GM10248 (cell line): Measurements from ENCODE around the gene CPNE9.
A peak's percentile ranks its signal among the peaks of the same experiment; 100 is the strongest.

ENCODE experiments used
- CTCF ChIA-PET: fragments of 300-600 bp; sonication (Branson Sonifier 250); formaldehyde crosslinking; extraction: SDS; loops from one replicate; lab custom pipeline; 2021; ENCODE audit warnings: antibody characterized with exemption; lab: Yijun Ruan, JAX
- POLR2A ChIA-PET: fragments of 350-650 bp; sonication (Branson Sonifier 250); formaldehyde crosslinking; extraction: SDS; loops from one replicate; lab custom pipeline; 2020; ENCODE audit warnings: antibody characterized with exemption; lab: Yijun Ruan, JAX
- DNase-seq: peaks from one replicate; pipeline ENCODE4 v3.0.0; 2012; ENCODE audit errors: extremely low spot score
- TF ChIP-seq, protein P1 (sequence below): IDR thresholded peaks from 2 replicates; pipeline ENCODE4 v1.5.1; 2012; ENCODE audit warnings: mild to moderate bottlenecking, low read depth; ENCODE audit errors: extremely low read depth, missing control alignments, control extremely low read depth

CPNE9 gene

GRCh38 chr3:9686050-9686550 lies 17.5 kb upstream of the CPNE9 start:
- TF ChIP-seq, protein P1, sequence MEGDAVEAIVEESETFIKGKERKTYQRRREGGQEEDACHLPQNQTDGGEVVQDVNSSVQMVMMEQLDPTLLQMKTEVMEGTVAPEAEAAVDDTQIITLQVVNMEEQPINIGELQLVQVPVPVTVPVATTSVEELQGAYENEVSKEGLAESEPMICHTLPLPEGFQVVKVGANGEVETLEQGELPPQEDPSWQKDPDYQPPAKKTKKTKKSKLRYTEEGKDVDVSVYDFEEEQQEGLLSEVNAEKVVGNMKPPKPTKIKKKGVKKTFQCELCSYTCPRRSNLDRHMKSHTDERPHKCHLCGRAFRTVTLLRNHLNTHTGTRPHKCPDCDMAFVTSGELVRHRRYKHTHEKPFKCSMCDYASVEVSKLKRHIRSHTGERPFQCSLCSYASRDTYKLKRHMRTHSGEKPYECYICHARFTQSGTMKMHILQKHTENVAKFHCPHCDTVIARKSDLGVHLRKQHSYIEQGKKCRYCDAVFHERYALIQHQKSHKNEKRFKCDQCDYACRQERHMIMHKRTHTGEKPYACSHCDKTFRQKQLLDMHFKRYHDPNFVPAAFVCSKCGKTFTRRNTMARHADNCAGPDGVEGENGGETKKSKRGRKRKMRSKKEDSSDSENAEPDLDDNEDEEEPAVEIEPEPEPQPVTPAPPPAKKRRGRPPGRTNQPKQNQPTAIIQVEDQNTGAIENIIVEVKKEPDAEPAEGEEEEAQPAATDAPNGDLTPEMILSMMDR: no peak
- ChIA-PET POLR2A (interaction anchor here (1.3 kb wide), 1 partner anchor 37 kb away, joined by 3 read pairs; the partner anchor contains the start of gene MTMR14), CTCF (interaction anchor here (1.8 kb wide), 1 partner anchor 77 kb away, joined by 3 read pairs; no protein-coding TSS in a partner anchor)
- no peak for DNase-seq

DNA sequence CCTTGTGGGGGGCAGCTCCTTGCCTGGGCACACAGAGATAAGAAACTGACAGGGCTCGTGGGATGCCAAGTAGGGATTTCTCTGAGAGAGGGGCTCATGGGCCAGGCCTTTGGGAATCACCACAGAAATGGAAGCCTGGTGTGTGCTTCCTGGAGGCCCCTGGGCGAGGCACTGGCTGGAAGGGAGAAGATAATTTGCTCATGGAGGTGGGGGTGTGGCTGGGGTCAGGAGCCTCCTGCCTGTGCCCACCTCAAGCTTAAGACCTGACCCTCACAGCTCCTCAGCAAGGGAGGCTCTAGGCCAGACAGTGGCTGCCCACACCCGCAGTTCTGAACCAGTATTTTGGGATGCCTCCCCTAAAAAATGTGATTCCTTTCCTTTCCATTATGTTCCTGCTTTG lies 16.9 kb upstream of the CPNE9 start:
- CTCF ChIA-PET: interaction anchor here (1.8 kb wide), 1 partner anchor 76 kb away, joined by 3 read pairs; no protein-coding TSS in a partner anchor

GRCh38 chr3:9687514-9687913 lies 16.1 kb upstream of the CPNE9 start:
- POLR2A ChIA-PET: no interaction called here
- TF ChIP-seq, protein P1: no peak
- DNase-seq: no peak
- CTCF ChIA-PET: interaction anchor here (1.8 kb wide), 1 partner anchor 75 kb away, joined by 3 read pairs; no protein-coding TSS in a partner anchor

More for the DNA sequence above, 16.9 kb upstream of the CPNE9 start:
- TF ChIP-seq, protein P1: no peak
- POLR2A ChIA-PET: interaction anchor here (1.3 kb wide), 1 partner anchor 37 kb away, joined by 3 read pairs; the partner anchor contains the start of gene MTMR14
- DNase-seq: no peak

GRCh38 chr3:9688961-9689360 lies 14.7 kb upstream of the CPNE9 start:
- CTCF ChIA-PET: interaction anchor here (1.6 kb wide), 2 partner anchors 10 to 38 kb away, joined by 4 to 10 read pairs; no protein-coding TSS in a partner anchor
- DNase-seq: no peak
- TF ChIP-seq, protein P1: no peak
- POLR2A ChIA-PET: no interaction called here

DNA sequence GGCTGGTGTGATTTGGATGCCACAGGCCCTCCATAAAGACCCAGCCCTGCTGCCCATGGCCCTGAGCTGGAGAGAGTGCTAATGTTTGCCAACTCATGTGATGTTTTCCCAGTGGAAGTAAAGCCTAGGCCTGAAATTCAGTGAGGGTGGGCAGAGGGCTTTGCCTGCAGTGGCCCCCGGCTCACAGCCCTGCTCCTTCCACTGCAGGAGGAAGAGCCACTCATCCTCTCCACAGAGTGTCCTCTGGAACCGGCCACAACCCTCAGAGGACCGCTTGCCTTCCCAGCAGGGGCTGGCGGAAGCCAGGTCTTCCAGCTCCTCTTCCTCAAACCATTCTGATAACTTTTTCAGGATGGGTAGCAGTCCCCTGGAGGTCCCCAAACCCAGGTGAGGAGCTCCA lies 13.9 kb upstream of the CPNE9 start:
- ChIA-PET CTCF (interaction anchor here (0.9 to 1.6 kb wide), 2 partner anchors 10 to 37 kb away, joined by 3 to 10 read pairs; no protein-coding TSS in a partner anchor), POLR2A (interaction anchor here (0.5 kb wide), 1 partner anchor 190 kb away, joined by 3 read pairs; no protein-coding TSS in a partner anchor)
- TF ChIP-seq, protein P1: no peak
- DNase-seq: no peak

GRCh38 chr3:9690451-9691450 lies 12.9 kb upstream of the CPNE9 start:
- POLR2A ChIA-PET: interaction anchor here (0.5 kb wide), 1 partner anchor 191 kb away, joined by 3 read pairs; no protein-coding TSS in a partner anchor
- peak; percentile 68 for DNase-seq
- CTCF ChIA-PET: interaction anchor here (0.9 to 2.2 kb wide), 2 partner anchors 10 to 11 kb away, joined by 3 to 7 read pairs; no protein-coding TSS in a partner anchor
- TF ChIP-seq, protein P1: no peak
